Suprapubic skin (tissue), 4 donors: Measurements from ENCODE around the gene KRT35. TPM values are rescaled to one million over a fixed set of nuclear protein-coding genes. Genes with fewer than 3 reads are reported as not detected.

Experiments
- DNase-seq, 2 donors: peaks; one replicate each; pipeline ENCODE4 v3.0.0-alpha.2; 2019; ENCODE audit warnings: low spot score in 2 of 2
- H3K27ac ChIP-seq: fragments of 200-600 bp; sonication (generic); one replicate; pipeline ENCODE4 v1.5.1; 2019
- H3K27me3 ChIP-seq: fragments of 200-600 bp; sonication (generic); one replicate; pipeline ENCODE4 v1.5.1; 2019
- H3K36me3 ChIP-seq: fragments of 200-600 bp; sonication (generic); one replicate; pipeline ENCODE4 v1.5.1; 2019
- H3K4me1 ChIP-seq: fragments of 200-600 bp; sonication (generic); one replicate; pipeline ENCODE4 v1.5.1; 2019
- H3K4me3 ChIP-seq: fragments of 200-600 bp; sonication (generic); one replicate; pipeline ENCODE4 v1.5.1; 2019; ENCODE audit warnings: mild to moderate bottlenecking
- H3K9me3 ChIP-seq: fragments of 200-600 bp; sonication (generic); one replicate; pipeline ENCODE4 v1.5.1; 2019
- EP300 ChIP-seq: sonication (generic); formaldehyde crosslinking; IDR thresholded peaks from one replicate; pipeline ENCODE4 v1.6.1; 2017; ENCODE audit warnings: antibody characterized with exemption
- POLR2A ChIP-seq, 2 donors: fragments of 450-650 bp; IDR thresholded peaks; one replicate each; pipeline ENCODE4 v1.6.1; 2017; ENCODE audit warnings: antibody characterized with exemption in 2 of 2, mild to moderate bottlenecking in 2 of 2, moderate library complexity in 2 of 2
- POLR2AphosphoS5 ChIP-seq, 3 donors: sonication (generic); formaldehyde crosslinking; IDR thresholded peaks; one replicate each; pipeline ENCODE4 v1.6.1; 2017; ENCODE audit warnings: antibody characterized with exemption in 3 of 3
- WGBS: methylation state at CpG from one replicate; pipeline ENCODE4 v1.1.5; 2018; 5-methylcytosine and 5-hydroxymethylcytosine counted together
- total RNA-seq, 4 donors: library from RNA; depleted of rRNA; stranded (reverse); fragments of >200 nt; gene quantifications; one replicate each; pipeline ENCODE4 v1.1.0, GENCODE V29; 2016
- TF ChIP-seq, protein P1 (sequence below), 2 donors: fragments of 200-600 bp in 1 of 2; fragments of 450-650 bp in 1 of 2; sonication (generic) in 1 of 2; IDR thresholded peaks; one replicate each; pipeline ENCODE4 v1.5.1; 2016 to 2019; ENCODE audit warnings: antibody characterized with exemption in 2 of 2, mild to moderate bottlenecking in 1 of 2, moderate library complexity in 1 of 2

KRT35 gene
- total RNA-seq, 4 donors from 2014 or later, result 2.5 to 156 (median 38.8) TPM

DNA sequence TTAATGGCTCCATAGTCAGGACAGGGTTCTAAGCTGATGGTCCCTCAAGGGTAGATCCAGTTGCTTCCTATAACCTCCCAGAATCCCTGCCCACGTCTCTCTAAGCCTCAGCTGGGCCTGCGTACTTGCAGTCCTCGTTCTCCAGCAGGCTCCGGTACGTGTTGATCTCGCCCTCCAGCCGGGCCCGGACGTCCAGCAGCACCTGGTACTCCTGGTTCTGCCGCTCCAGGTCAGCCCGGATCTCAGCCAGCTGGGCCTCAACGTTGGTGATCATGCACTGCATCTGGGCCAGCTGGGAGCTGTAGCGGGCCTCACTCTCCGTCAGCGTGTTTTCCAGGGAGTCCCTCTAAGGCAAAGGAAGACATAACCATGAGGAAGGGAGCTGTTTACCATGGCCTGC, 18.2 kb downstream of the KRT35 start:
- no peak for DNase-seq
- no peaks in the 10 kb centered on the region for H3K36me3 ChIP-seq
- WGBS, result 71% methylated on average over 7 of the region's 15 CpGs
- H3K4me3 ChIP-seq, result no peak overlapping the region
- H3K27ac ChIP-seq, result no peak overlapping the region
- peaks cover 8% of the 10 kb centered on the region for H3K27me3 ChIP-seq
- TF ChIP-seq POLR2A (IDR thresholded peaks at IDR 0.05), result no peak
- TF ChIP-seq EP300, result no peak
- TF ChIP-seq, protein P1, sequence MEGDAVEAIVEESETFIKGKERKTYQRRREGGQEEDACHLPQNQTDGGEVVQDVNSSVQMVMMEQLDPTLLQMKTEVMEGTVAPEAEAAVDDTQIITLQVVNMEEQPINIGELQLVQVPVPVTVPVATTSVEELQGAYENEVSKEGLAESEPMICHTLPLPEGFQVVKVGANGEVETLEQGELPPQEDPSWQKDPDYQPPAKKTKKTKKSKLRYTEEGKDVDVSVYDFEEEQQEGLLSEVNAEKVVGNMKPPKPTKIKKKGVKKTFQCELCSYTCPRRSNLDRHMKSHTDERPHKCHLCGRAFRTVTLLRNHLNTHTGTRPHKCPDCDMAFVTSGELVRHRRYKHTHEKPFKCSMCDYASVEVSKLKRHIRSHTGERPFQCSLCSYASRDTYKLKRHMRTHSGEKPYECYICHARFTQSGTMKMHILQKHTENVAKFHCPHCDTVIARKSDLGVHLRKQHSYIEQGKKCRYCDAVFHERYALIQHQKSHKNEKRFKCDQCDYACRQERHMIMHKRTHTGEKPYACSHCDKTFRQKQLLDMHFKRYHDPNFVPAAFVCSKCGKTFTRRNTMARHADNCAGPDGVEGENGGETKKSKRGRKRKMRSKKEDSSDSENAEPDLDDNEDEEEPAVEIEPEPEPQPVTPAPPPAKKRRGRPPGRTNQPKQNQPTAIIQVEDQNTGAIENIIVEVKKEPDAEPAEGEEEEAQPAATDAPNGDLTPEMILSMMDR (IDR thresholded peaks at IDR 0.05), result no peak
- no peak for TF ChIP-seq POLR2AphosphoS5 (IDR thresholded peaks at IDR 0.05)
- H3K4me1 ChIP-seq, result peaks cover 11% of the 10 kb centered on the region
- no peaks in the 10 kb centered on the region for H3K9me3 ChIP-seq

DNA sequence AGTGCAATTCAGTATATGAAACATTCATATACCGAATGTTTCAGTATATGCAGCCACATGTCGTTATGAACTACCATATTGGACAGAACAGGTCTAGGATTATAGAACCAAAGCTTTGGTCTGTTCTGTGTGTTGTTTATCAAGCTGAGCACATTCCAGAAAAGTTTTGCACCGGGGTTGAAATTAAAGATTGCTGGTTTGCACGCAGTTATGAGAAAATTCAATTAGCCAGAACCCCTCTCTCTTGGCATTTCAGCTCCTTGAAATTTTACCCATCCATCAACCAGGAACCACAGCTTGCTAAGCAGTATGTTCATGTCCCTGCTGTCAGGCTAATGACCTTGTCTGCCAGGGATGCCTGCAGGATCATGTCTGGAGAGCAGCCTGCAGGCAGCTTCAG, 23.3 kb downstream of the KRT35 start:
- WGBS, result 61% methylated on average over 4 of the region's 4 CpGs
- Histone ChIP-seq H3K27me3 (peaks cover 5% of the 10 kb centered on the region), H3K4me1 (peaks cover 4% of the 10 kb centered on the region), H3K27ac (no peak overlapping the region), H3K4me3 (no peak overlapping the region), H3K36me3 (no peaks in the 10 kb centered on the region), H3K9me3 (no peaks in the 10 kb centered on the region)
- TF ChIP-seq EP300 (no peak), POLR2A (IDR thresholded peaks at IDR 0.05) (no peak), POLR2AphosphoS5 (IDR thresholded peaks at IDR 0.05) (no peak)
- TF ChIP-seq, protein P1 (IDR thresholded peaks at IDR 0.05), result no peak
- no peak for DNase-seq

DNA sequence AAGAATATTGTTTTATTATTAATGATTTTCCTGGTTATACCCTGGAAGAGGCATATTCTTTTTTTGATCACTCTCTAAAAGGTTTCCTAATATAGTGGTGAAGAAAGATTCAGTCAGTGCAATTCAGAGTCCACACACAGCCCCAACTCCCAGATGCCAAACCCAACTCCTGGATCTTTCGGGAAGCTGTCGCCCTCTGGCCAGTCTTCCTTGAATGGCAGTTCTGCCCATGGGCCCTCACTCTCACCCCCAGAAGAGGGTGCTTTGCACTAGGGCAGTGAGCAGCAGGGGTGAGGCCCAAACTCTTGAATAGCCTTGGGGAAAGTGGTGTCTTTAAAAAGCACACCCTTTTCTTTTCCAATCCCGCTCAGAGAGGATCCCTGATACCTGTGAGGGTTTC, 24.7 kb downstream of the KRT35 start:
- Histone ChIP-seq H3K36me3 (no peaks in the 10 kb centered on the region), H3K4me3 (no peak overlapping the region), H3K4me1 (peaks cover 4% of the 10 kb centered on the region), H3K9me3 (no peaks in the 10 kb centered on the region), H3K27ac (no peak overlapping the region), H3K27me3 (peaks cover 5% of the 10 kb centered on the region)
- no peak for DNase-seq
- 67% methylated on average over 3 of the region's 3 CpGs for WGBS
- TF ChIP-seq EP300 (no peak), POLR2AphosphoS5 (IDR thresholded peaks at IDR 0.05) (no peak), POLR2A (IDR thresholded peaks at IDR 0.05) (no peak)
- TF ChIP-seq, protein P1 (IDR thresholded peaks at IDR 0.05), result no peak

DNA sequence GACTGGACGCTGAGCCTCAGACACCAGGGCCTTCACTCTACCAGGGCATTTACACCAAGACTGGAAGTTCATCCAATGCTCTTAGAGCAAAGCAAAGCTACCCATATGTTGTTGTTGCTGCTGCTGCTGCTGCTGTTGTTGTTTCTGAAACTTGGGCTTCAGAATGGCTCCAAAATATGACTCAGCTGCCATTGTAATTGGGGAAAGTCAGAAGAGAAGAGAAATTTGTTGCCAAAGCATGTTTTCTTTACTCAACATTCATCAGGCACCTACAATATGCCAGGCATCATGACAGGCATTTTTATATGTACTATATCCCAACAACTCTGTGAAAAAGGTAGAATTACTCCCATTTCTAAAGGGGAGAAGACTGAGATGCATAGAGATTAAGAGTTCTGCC, 25.7 kb downstream of the KRT35 start:
- 83% methylated on average over 1 of the region's 1 CpG for WGBS
- Histone ChIP-seq H3K9me3 (no peaks in the 10 kb centered on the region), H3K36me3 (no peaks in the 10 kb centered on the region), H3K4me1 (peaks cover 4% of the 10 kb centered on the region), H3K4me3 (no peak overlapping the region), H3K27ac (no peak overlapping the region), H3K27me3 (peaks cover 5% of the 10 kb centered on the region)
- DNase-seq, result no peak
- TF ChIP-seq POLR2AphosphoS5 (IDR thresholded peaks at IDR 0.05) (no peak), POLR2A (IDR thresholded peaks at IDR 0.05) (no peak), EP300 (no peak)
- TF ChIP-seq, protein P1 (IDR thresholded peaks at IDR 0.05), result no peak

DNA sequence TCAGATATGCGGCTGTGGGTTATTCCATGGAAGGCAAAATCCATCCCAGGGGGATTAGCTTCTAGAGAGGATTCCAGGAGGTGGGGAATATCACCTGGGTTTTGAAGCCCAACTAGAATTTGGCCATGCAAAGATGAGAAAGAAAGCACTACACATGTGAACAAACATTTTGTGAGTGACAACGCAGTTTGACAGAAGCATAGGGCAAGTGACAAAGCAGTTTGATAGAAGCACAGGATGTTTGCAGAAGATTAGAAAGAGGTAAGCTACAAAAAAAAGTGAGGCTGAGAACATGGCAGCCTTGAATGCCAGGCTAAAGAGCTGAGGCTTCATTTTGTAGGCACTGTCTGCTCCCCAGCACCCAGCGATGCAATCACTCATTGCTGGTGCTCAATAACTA, 27.9 kb downstream of the KRT35 start:
- TF ChIP-seq, protein P1 (IDR thresholded peaks at IDR 0.05), result no peak
- TF ChIP-seq POLR2AphosphoS5 (IDR thresholded peaks at IDR 0.05) (no peak), EP300 (no peak), POLR2A (IDR thresholded peaks at IDR 0.05) (no peak)
- no peak for DNase-seq
- 90% methylated on average over 3 of the region's 3 CpGs for WGBS

More for the DNA sequence above, 27.9 kb downstream of the KRT35 start:
- peaks cover 4% of the 10 kb centered on the region for H3K4me1 ChIP-seq
- H3K27ac ChIP-seq, result no peak overlapping the region
- H3K36me3 ChIP-seq, result no peaks in the 10 kb centered on the region
- H3K27me3 ChIP-seq, result no peaks in the 10 kb centered on the region
- no peaks in the 10 kb centered on the region for H3K9me3 ChIP-seq
- no peak overlapping the region for H3K4me3 ChIP-seq
